NCI-H82 treated with DMSO at 0.1 percent for 48 hours (cell line): Measurements from ENCODE around the gene UNC5B.
"Not testable (repeated sequence)": the region's sequence is repeated elsewhere in the genome, so short reads cannot be mapped to it uniquely, and the experiment has no call there.

ENCODE experiments used
- DNase-seq: peaks from one replicate; lab custom pipeline; 2025; ENCODE audit not compliant: unreplicated experiment; lab: John Stamatoyannopoulos, UW

The UNC5B gene

DNA sequence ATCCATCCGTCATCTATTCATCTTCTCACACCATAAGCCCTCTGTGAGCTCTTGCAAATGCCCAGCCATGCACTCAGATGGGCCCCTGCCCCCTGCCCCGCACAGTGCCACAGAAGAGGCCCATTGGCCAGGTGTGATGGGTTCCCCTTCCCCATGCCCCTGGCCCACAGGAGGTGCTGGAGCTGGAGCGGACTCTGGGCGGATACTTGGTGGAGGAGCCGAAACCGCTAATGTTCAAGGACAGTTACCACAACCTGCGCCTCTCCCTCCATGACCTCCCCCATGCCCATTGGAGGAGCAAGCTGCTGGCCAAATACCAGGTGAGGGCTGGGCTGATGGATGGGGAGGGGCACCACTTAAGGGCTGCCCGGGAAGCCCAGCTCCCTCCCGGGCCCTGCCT lies 83.3 kb downstream of the UNC5B start:
- no peak for DNase-seq

DNA sequence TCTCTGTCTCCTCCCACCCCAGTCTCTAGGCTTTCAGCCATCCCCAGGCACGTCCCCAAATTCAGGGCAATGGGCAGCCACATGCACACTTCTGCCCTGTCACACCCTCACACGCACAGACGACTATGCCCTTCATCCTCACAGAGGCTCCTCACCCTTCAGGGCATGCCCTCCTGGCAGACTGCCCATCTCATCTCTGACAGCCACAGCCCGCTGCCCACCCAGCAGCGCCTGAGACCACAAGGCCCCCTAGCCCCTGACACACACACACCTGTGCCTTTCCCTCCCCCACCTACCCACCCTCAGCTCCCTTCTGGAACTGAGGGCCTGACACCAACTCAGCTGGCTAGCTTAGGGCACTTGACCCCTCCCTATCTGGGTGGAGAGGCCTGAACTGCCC lies 83.7 kb downstream of the UNC5B start:
- no peak for DNase-seq

DNA sequence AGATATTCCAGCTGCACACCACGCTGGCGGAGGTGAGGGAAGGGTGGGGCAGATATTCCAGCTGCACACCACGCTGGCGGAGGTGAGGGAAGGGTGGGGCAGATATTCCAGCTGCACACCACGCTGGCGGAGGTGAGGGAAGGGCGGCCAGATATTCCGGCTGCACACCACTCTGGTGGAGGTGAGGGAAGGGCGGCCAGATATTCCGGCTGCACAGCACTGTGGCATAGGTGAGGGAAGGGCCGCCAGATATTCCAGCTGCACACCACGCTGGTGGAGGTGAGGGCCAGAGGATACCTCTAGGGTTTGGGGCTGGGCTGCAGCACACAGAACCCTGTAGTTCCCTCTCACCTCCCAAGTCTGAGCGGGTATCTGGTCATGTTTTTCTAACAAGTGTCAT lies 84.4 kb downstream of the UNC5B start:
- not testable (repeated sequence) for DNase-seq

DNA sequence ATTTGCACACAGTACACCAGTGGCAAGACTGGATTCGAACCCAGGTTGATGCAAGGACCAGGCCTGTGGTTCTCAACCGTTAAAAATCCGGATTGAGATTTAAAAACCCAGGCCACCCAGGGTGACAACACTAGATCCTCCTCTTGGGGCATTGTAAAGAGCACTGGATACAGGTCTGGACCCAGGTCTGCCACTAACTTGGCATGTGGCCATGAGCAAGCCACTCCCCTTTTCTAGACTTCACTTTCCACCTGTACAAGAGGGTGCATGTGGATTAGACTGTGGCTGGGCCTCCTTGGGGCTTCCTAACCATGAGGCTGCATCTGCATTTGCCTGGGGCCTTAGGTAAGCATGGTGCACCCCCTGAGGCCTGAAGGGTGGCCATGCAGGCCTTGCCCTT lies 85.0 kb downstream of the UNC5B start:
- DNase-seq: no peak

DNA sequence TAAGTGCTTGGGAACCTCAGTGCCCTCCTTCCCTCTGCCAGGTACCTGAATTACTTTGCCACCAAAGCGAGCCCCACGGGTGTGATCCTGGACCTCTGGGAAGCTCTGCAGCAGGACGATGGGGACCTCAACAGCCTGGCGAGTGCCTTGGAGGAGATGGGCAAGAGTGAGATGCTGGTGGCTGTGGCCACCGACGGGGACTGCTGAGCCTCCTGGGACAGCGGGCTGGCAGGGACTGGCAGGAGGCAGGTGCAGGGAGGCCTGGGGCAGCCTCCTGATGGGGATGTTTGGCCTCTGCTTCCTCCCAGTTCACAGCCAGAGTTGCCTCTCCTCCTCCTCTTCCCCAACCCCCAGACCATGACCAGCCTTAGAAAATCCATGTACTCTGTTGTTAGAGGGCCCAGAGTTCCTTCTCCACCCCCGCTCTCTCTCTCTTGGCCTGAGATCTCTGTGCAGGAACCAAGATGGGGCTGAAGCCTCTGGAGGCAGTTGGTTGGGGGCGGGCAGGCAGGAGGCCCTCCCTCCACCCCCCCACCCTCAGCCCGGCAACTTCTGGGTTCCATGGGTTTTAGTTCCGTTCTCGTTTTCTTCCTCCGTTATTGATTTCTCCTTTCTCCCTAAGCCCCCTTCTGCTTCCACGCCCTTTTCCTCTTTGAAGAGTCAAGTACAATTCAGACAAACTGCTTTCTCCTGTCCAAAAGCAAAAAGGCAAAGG lies 86.9 kb downstream of the UNC5B start:
- no peak for DNase-seq

DNA sequence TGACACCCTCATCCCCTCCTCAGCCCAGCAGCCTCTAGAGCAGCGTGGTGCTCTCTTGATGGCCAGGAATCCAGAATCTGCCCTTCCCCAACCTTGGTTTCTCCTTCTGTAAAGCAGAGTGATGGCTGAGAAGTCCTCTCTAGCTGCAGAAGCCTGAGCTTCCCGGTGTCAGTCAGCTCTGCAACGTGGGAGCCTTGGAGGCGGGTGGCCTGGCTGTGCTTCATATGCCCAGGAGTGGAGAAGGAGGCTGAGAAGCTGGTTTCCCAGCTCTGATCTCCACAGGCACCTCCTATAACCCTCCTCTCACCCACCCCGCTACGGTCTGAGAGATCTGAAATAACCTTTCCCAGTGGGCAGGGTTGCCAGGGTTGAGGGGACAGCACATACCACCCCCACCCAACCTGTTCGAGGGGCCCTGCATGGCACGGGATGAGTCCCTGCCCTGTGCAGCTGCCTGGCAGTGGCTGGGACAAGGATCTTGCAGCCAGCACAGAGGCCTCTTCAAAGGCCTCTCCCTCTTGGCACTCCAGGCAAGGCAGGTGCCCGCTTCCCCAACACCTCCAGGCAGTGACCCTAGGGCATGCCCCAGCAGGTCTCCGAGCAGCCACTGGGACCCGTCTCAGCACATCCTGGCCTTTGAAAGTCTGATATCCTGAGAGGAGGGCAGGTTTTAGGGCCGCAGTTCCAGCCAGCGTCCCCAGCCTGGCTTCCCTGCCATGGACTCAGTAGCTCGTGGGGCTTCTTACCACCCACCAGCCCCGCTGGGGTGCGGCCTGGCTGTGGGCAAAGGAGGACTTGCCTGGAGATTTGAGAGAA lies 88.4 kb downstream of the UNC5B start:
- no peak for DNase-seq

DNA sequence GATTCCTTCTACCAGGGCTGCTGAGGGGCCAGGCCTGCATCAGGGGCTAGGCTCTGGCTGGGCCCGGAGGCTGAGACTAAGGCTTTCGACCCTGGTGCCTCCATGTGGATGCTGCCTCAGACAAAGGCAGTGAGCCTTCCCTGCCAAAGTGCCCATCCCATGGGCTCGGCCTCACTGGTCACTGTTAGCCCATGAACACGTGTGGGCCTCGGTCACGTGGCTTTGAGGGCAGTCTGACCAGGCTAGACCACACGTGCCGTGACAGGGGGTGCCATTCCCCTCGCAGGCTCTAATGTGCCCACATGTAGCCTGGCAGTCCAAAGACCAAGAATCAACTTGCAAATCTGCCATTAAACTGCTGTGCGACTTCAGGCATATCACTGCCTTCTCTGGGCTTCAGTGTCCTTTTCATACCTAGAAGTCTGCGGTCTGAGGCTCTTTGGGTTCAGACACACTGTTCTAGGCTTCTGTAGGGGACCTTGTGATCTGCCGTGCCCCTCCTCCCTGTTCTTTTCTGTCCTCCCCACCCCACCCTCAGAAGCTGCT lies 89.1 kb downstream of the UNC5B start:
- no peak for DNase-seq

DNA sequence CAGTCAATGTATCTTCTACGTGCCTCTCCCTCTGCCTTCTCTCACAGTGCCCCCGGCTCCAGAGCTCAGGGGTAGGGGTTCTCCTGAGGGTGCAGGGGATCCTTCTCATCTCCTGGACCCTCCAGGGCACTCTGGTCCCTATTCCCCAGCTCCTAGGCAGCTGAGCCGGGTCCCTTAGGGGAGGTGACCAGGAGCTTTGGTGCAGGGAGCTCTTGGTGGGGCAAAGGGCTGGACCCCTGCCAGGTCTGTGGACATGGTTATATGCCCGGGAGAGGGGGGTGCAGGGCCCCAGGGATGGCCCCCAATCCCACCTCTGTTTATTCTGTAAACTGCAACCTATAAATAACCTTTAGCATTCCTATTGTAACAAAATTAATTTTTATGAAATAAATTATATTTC lies 90.1 kb downstream of the UNC5B start:
- no peak for DNase-seq

DNA sequence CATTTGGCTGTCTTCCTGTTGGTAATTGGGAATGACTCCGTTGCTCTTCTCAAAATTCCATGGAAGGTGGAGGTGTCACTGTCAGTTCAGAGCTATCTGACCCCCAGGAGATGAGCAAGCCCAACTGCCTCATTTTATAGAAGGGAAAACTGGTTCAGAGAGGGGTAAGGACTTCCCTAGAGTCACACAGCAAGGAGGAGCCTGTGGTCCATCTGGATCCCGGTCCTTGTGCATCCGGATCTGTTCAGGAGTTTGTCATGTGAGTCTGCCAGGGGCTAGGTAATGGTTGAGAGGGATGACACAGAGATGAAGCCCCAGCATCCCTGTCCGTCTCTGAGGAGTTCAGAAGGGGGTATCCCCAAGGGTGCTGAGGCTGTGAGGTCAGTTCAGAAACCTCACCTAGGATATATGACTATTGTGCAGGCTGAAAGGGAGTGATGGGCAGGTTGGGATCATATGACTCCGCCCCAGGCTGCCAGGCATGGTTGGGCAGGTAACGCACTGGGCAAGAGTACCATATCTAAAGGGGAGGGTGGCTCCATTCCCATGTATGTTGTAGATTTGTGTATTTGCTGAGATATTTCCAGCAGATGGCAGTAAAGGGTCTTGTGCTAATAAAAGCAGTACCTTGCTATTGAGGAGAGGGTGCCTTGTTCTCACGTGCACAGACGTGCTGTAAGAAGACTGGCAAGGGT lies 90.7 kb downstream of the UNC5B start:
- peak; percentile 25 for DNase-seq

DNA sequence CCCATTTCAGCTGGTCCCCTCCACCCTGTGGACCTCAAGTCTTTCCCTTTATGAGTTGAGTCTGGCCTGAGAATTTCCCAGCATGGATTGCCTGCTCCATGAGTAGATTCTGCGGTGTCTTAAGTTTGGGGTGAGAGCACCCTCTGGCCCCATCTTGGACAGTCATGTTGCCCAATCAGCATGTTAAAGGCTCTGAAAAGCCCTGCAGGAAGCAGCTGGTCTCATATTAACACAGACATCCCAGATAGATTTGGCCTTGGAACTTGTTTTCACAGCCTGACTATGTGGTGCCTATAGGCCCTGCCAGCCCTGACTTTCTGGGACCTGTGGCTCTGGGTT lies 91.2 kb downstream of the UNC5B start:
- DNase-seq: no peak

DNA sequence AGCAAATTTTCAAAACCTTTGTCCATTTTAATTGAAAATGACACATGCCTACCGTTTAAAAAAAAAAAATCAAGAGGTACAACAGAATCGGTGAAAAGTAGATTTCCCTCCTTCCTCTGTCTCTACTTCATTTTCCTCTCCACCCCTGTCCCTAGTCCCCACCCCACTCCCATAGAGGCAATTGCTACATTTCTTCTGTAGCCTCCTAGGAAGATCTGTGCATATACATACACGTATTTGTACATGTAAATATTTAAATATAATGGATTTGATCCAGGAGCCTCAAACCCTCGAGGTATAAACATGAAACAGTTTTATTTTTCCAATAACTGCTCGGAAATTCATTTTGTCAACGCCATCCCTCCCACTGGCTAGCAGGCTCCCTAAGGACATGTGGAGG lies 92.5 kb downstream of the UNC5B start:
- no peak for DNase-seq

DNA sequence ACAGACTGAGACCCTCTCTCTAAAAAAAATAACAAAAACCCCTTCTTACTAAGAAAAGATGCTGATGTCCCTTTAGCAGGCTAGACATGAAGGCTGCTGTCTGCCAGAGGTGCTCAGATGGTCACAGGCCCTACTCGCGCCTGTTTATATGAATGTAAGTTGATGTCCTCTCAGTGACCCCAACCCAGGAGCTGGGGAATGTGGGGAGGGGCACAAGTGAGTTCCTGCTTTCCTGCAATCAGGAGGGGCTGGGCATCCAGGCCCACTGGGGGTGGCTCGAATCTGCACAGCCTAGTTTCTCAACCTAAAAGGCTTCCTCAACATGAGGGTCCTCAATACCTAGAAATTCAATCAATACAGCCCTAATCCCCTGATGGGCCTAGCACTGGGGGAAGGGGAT lies 94.6 kb downstream of the UNC5B start:
- DNase-seq: no peak

DNA sequence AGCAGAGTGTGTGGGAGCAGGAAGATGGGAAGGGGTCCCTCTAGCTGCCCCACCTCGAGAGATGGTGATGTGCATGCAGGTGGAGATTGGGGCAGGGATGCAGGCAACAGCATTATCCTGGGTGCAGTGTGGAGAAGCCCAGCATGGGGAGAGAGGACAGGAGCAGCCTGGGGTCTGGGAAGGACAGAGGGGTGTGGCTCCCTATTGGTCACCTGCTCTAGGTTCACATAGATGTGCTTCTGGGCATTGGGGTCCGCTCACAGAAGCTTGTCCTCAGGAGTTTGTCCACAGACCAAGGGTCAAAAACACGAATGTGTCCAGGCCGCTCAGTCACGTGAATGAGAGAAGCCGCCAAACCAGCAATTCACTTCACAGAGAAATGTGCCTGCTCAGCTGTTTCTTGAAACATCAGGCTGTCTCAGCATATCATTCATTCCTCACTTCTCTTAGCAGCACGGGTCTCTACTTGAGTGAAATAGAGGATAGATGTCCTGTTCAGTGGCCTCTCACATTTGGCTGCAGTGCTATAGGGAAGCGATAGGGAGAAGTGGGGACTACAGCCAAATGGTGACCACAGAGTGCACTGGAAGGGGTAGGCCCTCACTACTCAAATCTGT lies 95.2 kb downstream of the UNC5B start:
- DNase-seq: no peak

DNA sequence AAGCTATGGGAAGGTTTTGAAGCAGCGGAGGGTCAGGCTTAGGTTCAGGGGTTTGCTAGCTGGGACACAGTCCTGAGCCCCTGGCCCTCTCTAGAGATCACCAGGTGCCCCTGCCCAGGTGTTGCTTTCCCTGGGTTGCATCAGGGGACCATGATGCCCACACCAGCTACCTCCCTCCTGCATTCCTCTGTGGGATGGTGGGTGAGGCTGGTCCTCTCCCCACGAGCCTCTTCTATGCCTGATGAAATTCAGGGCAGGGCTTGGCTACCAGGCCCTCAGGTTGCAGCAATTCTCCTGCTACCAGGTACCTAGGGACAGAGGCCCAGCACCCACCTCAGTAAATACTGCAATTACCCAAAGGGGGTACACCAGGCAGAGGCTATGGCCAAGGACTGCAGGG lies 95.9 kb downstream of the UNC5B start:
- DNase-seq: no peak

DNA sequence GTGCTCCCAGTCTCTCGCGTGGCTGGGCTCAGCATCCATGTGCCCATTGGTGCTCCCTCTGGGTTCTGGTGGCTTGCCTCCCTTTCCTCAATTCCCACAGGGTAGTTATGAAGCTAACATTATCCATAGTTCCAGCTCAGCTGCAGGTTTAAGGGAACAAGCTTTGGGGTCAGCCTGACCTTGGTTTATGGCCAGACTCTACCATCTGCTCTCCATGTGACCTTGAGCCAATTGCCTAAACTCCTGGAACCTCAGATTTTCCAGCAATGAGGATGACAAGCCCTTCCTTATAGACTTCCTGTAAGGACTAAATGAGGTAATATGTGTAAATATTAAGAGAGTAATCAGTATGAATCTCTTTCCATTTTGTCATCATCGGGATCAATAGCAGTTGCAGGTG lies 96.6 kb downstream of the UNC5B start:
- DNase-seq: no peak

DNA sequence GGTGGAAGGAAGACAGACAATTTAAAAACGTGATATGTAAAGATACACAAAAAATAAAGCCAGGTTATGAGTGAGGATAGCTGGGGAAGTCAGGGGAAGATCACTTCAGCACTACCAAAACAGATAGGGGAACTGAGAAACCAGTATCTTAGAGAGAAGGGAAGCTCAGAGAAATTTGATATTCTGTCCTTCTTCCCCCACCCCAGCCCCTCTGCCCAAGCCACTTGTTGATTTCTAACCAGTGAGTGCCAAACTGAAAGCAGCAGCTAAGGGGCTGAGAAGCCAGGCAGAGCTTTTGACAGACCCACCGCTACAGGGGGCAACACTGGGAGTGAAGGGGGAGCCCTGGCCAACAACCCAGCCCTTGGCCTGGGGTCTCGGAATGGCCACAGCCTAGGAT lies 97.5 kb downstream of the UNC5B start:
- DNase-seq: no peak

DNA sequence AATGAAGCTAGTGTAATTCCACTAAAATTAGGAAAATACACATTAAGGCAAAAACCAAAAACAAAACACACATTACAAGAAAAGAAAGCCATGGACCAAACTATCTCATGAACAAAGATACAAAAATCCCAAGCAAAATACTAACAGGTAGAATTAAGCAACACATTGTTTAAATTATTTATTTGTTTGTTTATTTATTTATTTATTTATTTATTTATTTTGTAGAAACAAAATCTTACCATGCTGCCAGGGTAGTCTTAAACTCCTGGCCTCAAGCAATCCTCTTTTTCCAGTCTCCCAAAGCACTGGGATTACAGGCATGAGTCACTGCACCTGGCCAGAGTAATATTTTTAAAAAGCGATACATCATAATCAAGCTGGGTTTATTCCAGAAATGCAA lies 99.8 kb downstream of the UNC5B start:
- no peak for DNase-seq

DNA sequence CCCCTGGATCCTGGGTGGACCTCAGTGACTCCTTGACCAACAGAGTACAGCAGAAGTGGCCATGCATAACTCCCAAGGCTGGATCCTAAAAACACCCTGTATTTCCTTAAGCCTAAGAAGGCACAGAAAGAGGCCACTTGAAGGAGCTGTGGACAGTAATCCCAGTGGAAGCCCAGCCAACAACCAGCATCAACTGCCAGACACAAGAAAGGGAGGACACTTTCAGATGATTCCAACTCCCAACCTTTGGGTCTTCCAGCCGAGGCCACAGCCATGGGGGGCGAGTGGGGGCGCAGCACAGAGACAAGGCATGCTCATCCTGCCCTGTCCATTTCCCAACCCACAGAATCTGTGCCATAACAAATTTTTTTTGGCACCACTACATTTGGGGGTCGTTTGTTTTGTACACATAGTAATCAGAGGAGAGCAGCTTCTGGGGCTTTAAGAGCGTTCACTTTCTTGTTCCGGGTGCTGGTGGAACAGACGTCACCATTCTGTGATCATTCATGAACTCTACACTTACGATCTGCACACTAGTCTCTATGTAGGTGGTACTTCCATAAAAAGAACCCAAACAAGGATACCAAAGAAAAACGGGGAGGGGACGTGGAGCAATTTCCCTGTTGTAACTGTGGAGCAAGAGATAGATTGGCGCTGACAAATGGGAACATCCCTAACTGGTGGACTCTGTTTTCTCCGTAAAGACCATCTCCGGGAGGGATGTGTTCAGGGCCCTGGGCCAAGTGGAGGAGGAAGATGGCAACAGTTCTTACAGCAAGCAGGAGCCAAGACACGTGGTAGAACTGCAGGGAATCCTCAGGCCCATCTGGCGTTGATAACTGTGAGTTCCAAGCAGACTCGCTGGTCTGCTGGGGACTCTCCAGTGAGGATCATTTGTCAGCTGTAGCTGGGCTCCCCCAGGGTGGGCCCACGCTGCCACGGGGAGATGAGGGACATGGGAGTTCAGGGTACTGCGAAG lies 100.7 kb downstream of the UNC5B start:
- DNase-seq: peak; percentile 7

DNA sequence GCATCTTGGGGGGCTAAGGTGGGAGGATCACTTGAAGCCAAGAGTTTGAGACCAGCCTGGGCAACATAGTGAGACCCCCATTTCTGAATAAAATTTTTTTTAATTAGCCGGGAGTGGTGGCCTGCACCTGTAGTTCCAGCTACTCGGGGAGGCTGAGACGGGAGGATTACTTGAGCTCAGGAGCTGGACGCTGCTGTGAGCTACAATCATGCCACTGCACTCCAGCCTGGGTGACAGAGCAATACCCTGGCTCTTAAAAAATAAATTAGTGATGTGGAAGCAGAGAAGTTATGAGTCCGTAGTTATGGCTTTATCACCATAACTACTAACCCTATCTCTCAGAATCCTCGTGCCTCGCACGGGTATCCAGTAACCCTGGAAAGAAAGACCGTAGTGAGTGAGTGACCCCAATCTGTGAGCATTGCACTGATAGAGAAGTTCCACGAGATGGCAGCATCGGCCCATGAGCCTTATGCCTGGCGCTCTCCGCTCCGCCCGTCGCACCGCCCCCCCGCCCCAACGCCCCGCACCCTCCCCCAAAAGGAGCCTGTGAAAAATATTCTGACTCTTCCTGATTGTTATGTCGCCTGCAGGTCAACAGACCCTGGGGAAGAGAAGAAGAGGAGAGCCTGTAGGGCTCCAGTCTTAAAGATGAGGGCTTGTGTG lies 101.8 kb downstream of the UNC5B start:
- DNase-seq: peak; percentile 6
